GM19328 (cell line): ENCODE data around the gene SPIRE1.
"Not testable (repeated sequence)": the region's sequence is repeated elsewhere in the genome, so short reads cannot be mapped to it uniquely, and the experiment has no call there.

Experiments used
- ATAC-seq: cut with Tn5 transposase; IDR thresholded peaks from one replicate; pipeline ENCODE4 v1.9.1; 2021; ENCODE audit warnings: mild to moderate bottlenecking, moderate library complexity; ENCODE audit not compliant: unreplicated experiment

Gene SPIRE1

DNA sequence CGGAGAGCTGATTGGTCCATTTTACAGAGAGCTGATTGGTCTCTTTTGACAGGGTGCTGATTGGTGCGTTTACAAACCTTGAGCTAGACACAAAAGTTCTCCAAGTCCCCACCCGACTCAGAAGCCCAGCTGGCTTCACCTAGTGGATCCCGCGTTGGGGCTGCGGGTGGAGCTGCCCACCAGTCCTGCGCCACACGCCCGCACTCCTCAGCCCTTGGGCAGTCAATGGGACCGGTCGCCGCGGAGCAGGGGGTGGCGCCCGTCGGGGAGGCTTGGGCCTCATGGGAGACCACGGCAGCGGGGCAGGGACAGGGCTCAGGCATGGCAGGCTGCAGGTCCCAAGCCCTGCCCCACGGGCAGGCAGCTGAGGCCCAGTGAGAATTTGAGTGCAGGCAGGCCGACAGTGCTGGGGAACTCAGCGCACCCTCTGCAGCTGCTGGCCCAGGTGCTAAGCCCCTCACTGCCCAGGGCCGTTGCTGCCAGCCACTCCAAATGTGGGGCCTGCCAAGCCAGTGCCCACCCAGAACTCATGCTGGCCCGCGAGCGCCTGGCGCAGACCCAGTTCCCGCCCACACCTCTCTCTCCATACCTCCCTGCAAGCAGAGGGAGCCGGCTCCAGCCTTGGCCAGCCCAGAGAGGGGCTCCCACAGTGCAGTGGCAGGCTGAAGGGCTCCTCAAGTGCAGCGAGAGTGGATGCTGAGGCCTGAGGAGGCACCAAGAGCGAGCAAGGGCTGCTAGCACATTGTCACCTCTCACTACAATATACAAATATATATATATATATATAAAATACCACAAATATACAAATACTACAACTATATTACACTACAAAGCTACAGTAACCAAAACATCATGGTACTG, 100.7 kb downstream of the SPIRE1 start:
- no peak for ATAC-seq

DNA sequence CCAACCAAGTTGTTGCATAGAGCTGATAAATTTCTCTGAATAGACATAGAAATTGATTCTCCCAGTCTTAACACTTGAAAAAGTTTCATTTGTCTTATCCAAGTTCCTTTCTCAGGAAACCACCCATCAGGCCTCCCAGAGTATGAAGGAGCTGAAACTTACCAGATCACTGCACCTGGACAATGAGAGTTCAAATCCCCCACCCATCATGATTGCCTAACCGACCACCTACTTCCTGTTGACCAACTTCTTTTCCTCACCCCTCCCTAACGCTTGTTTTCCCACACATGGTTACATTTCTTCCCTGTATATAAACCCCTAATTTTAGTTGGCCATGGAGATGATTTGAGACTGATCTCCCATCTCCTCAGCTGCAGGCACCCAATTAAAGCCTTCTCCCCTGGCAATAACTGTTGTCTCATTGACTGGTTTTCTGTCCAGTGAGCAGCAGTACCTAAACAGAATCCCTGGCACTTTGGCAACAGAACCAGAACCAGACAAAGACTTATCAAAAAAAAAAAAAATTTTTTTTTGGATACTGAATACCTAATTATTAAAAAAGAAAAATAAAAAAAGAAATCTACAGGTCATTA, 103.0 kb downstream of the SPIRE1 start:
- ATAC-seq = no peak

DNA sequence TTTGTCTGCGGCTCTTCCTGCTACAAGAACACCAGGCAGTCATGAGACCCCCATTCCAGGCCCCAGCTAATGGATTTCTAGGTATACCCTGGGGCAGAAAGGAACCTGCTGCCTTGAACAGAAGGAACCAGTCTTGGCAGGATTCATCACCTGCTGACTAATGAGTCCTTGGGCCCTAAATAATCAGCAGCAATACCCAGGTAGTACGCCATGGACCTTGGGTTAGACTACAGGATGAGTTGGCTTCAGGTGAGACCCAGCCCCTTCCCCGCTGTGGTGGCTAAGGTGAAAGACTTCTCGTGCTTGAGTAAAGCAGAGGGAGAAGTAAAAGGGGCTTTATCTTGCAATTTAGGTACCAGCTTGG, 105.0 kb downstream of the SPIRE1 start:
- ATAC-seq = no peak

DNA sequence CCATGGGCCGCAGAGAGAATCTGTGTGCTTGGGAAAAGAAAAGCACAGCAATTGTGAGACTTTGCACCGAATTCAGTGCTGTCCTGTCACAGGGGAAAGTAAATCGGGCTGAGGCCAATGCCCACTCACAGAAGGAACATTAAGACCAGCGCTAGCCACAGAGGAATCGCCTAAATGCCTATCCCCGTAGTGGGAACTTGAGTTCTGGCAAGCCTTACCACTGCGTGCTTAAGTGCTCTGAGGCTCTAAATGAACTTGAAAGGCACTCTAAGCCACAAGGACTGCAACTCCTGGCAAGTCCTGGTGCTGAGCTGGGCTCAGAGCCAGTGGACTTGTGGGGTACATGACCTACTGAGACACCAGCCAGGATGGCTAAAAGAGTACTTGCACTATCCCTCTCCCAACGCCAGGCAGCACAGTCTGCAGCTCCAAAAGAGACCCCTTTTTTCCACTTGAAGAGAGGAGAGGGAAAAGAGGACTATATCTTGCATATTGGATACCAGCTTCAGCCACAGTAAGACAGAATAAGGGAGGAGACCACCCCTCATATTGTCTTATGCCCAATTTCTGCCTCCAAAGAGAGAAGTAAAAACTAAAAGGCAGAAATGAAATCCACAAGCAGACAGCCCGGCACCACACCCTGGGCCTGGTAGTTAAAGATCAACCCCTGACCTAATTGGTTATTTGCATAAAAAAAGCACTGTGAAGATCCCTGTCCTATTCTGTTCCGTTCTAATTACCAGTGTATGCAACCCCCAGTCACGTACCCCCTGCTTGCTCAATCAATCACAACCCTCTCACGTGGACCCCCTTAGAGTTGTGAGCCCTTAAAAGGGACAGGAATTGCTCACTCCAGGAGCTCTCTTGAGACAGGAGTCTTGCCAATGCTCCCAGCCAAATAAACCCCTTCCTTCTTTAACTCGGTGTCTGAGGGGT, 105.7 kb downstream of the SPIRE1 start:
- ATAC-seq = not testable (repeated sequence)

DNA sequence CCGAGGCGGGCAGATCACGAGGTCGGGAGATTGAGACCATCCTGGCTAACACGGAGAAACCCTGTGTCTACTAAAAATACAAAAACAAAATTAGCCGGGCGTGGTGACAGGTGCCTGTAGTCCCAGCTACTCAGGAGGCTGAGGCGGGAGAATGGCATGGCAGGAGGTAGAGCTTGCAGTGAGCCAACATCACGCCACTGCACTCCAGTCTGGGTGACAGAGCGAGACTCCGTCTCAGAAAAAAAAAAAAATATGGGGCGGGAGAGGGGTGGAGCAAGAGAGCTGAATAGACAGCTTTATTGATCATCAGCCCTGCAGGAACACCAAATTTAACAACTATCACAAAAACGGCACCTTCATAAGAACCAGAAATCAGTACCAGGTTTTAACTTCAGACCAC, 106.4 kb downstream of the SPIRE1 start:
- ATAC-seq = not testable (repeated sequence)

DNA sequence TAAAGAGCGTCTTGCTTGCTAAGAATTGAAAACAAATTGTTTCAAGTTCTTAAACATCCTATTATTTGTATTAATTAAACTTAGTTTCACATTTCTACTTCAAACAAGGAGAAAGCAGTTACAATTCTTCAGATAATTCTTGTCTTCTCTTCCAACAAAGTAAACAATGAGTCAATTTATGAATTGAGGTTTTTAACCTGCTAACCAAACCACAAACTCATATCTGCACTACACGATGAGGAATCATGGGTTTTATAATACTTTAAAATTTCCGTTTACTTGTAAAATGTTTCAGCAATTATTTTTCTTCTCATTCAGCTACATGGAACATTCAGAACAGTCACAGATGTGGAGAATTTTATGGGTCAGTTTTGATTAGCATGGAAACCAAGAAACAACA, 114.2 kb downstream of the SPIRE1 start:
- no peak for ATAC-seq

DNA sequence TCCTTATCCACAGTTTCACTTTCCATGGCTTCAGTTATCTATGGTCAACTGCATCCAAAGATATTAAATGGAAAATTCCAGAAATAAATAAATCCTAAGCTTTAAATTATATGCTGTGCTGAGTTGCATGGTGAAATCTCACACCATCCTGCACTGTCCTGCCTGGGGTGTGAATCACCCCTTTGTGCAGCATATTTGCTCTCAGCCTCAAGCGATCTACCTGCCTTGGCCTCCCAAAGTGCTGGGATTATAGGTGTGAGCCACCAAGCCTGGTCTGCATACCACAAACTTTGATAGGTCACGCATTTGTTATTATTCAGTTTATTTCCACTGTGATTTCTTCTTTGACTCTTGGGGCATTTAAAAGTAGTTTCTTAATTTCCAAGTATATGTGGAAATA, 117.2 kb downstream of the SPIRE1 start:
- ATAC-seq = no peak

DNA sequence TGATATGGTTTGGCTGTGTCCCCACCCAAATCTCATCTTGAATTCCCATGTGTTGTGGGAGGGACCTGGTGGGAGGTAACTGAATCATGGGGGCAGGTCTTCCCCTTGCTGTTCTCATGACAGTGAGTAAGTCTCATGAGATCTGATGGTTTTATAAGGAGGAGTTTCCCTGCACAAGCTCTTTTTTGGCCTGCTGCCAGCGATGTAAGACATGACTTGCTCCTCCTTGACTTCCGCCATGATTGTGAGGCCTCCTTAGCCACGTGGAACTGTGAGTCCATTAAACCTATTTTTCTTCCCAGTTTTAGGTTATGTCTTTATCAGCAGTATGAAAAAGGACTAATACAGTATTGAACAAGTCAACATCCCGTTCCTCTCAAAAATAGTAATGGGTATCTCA, 118.7 kb downstream of the SPIRE1 start:
- not testable (repeated sequence) for ATAC-seq

DNA sequence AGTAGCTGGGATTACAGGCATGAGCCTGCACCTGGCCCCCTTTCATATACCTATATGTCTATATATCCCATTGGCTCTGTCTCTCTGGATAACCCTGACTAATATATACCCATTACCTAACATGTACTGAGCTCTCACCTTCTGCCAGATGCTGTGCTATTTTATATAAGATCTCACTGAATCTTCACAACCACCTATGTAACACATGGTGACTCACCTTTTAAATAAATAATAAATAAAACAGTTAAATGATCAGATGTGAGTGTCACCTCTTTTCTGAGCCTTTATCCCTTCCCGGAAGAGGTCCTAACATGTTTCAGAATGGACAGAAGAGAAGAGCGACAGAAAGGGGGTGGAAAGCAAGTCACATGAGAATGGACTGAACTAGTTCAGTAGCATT, 123.1 kb downstream of the SPIRE1 start:
- no peak for ATAC-seq

DNA sequence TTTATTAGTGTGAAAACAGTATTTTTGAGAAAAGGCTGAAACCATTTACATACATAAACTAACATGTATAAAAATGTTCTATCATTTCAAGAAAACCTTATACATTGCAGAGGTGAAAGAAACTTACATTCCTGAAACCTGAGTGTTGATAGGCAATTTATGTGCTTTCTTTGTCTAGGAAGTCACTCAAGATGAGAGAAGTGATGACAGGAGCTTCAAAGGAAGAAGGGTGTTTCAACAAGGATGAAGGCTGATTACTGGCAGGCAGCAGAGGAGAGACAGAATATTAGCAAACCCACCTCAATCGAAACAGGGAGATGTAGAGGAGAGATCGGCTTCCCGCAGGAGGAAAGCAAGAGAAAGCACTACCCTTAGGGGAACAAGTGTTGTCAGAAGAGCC, 125.2 kb downstream of the SPIRE1 start:
- ATAC-seq = no peak

DNA sequence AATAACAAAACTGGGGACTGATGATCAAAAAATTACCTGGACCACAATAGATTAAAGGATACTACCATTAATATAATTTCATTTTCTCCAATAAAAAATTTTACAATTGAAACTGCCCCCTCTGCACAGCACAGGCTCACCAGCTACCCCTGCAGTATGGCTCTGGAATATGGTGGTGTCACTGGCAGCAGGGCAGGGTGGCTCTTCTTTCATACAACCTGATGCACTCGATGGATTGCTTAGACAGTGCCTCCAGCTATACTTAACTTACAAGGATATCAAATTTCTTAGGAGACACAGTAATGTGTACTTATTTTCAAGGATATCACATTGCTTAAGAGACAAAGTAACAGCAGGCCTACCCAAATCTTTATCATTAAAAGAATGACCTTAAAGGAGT, 126.2 kb downstream of the SPIRE1 start:
- no peak for ATAC-seq

DNA sequence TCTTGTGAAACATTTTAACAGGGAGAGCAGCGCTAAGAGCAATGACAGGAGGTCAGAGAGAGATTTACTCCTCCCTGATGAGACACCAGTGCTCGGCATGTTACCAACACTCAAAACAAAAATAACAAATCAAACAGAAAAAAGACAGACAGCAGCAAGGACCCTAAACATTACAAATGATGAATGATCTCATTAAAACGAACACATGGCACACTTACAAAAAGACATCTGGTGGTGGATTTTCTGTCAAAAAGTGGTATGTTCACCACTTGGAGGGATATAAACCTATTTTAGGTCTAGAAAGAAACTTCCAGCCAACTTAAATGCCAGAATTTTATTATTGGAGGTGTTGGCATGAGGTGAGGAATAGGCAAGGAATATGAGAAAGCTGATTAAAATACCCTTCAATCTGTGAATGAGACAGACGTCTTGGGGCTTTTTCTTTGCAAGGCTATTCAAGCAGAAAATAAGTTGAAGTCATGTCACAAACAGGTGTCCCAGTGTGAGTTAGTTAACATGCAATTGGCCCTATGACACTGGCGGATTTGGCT, 137.4 kb downstream of the SPIRE1 start:
- ATAC-seq = no peak

DNA sequence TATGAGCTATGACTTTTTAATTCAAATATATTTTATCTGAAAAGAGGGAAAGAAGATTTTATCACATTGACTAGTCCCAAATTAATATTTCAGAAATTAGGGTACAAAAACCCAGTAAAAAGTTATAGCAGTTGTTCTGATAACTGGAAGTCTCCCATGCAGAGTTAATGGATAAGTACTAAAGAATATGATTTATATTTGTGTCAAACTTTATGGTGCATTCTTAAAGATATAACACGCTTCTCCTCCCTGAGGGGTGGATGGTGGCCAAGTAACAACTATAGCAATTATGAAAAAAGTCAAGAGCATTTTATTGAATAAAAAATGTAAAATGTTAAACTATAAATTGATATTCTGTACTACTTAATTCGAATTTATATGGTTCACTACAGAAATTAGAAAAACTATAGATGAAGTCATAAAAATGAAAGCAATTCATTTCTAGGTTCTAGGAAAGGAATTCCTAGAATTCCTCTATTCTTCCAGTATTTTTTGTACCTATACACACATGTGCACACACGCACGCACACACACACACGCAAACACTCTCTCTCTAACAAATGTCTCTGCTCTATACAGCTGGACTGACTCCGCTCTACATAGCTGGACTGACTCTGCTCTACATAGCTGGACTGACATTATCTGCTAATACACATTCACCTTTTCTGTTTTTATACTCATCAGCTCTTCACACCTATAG, 138.9 kb downstream of the SPIRE1 start:
- ATAC-seq = no peak

DNA sequence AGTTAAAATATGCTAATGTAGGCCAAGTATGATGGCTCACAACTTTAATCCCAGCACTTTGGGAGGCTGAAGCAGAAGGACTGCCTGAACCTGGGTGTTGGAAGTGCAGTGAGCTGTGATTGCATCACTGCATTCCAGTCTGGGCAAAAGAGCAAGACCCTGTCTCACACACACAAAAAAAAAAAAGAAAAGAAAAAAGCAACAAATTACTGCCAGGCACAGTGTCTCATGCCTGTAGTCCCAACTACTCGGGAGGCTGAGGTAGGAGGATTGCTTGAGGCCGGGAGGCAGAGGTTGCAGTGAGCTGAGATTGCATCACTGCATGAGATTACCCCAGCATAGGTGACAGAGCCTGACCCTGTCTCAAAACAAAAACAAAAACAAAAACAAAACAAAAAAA, 139.6 kb downstream of the SPIRE1 start:
- ATAC-seq = no peak

DNA sequence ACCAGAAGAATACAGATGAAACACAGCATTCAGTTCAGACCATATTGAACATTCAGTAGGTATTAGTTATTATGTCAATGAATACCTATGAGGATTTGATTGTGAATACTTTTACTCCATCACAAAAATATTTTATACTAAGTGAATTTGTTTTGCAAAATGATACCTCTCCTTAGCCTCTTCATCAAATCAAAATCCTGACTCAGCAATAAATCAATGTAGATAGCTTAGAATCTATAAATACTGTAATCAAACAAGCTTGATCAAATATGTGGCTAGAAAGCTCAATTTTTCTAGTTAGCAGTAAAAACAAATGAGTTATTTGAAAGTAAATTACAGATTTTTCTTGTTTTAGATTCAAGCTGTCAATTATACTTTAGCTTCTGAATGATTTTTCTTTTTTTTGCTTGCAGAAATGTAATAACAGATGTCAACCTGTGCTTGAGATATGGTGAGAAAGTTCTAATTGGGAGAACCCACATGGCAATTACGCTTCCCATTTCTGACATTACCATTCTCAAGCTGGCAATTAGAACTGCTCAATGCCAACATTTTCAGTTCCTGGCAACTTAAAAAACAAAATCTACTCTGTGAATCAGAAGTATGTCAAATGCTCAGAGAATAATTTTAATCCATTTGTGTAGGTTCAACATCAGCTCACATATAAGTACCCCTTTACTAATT, 140.6 kb downstream of the SPIRE1 start:
- no peak for ATAC-seq

DNA sequence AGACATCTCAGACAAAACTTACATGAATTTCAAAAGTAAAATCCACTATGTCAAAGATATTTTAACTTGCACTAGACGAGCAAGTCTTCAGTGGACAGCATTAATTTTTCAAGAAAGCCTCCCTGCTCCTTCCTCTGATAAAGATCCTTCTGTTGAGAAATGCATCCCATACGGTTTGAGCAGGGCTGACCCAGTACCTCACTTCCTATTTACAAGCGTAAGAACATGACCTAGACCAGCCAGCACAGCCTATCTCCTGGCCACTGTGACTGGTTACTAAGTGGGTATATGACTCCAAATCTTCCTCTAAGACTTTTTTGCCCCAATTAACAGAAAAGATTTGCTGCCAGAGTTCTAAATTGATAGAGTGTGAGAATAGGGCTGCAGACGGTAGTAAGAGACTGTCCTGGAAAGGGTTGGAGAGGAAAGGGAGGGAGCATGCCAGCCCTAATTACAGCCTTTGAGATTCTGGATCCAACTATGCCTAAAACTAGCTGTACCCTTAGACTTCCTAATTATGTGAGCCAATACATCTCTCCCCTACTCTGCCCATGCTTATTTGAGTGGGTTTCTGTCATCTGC, 141.8 kb downstream of the SPIRE1 start:
- no peak for ATAC-seq

DNA sequence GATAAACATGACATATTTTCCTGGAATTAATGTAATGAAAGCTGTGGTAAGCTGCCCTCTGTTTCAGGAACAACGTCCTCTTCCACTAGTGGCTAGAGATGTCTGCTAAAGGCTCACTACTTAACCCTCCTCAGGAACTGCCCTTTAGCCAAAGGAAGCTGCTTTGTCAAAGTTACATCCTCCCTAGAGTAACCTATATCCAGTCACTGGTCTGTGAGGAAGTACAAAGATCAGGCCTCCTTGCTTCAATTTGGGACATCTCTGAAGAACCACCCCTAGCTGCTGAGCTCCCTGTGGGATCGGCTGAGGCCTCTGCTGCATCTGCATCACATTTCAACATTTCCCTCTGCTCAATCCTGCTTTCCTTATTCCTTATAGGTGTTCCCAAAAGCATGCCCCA, 142.4 kb downstream of the SPIRE1 start:
- ATAC-seq = no peak

DNA sequence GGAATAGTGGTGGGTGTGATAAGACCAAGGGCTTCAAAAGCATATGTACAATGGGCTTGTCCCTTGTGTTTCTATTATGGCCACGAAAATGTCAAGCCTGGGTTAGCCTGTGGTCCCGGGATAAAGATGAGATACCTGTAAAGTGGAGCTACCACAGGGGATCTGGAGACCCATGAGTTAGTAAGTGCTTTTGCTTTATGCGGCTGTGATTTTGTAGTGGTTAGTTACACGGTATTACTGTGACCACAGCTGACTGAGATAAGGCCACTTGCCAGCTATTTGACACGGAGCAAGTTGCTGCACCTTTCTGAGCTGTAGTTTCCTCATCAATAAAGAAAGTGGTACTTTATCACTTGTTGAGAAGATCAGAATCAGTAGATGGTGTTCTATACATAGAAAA, 150.9 kb downstream of the SPIRE1 start:
- ATAC-seq = no peak

DNA sequence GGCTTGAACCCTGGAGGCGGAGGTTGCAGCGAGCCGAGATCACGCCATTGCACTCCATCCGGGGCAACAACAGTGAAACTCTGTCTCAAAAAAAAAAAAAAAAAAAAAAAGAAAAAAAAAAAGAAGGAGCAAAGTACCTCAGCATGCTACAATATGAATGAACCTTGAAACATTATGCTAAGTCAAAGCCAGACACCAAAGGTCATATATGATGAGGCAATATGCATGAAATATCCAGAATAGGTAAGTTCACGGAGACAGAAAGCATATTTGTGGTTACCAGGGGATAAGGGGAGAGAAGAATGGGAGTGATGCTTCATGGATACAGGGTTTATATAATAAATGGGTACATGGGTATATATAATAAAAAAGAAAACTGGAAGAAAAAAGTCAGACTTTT, 156.9 kb downstream of the SPIRE1 start:
- no peak for ATAC-seq

DNA sequence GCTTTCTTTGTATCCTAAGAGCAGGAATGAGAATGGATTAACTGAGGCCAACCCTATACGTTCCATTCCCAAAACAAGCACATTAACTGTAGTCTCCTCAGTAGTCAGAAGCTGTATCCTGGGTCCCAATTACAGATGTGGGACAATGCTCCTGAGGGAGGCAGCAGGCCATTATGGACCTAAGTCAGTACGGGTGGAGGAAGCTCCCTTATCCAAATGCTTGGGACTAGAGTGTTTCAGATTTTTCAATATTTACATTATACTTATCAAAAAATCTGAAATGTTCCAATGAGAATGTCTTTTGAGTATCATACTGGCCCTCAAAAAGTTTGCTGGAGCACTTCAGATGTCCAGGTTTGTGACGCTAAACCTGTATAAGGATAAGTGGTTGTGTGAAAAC, 160.1 kb downstream of the SPIRE1 start:
- no peak for ATAC-seq
